Lower lobe of right lung (tissue), 2 donors: ENCODE data around the gene SEC63. TPM values are rescaled to one million over a fixed set of nuclear protein-coding genes. Genes with fewer than 3 reads are reported as not detected.
A peak's percentile ranks its signal among the peaks of the same experiment; 100 is the strongest.
"Not testable (repeated sequence)": the region's sequence is repeated elsewhere in the genome, so short reads cannot be mapped to it uniquely, and the experiment has no call there.

Source experiments
- ATAC-seq, 2 donors: fragments of 200-7000 bp; cut with Tn5 transposase; one replicate each; pipeline ENCODE4 v1.9.1; 2020 to 2022; ENCODE audit warnings: mild to moderate bottlenecking in 2 of 2, moderate library complexity in 2 of 2
- DNase-seq: peaks from one replicate; pipeline ENCODE4 v3.0.0-alpha.2; 2020
- H3K27ac ChIP-seq: fragments of 200-600 bp; one replicate; pipeline ENCODE4 v1.8.0; 2022
- H3K27me3 ChIP-seq: fragments of 200-600 bp; one replicate; pipeline ENCODE4 v1.8.0; 2022; ENCODE audit warnings: low read depth
- H3K36me3 ChIP-seq: fragments of 200-600 bp; one replicate; pipeline ENCODE4 v1.8.0; 2022; ENCODE audit warnings: mild to moderate bottlenecking
- H3K4me1 ChIP-seq: fragments of 200-600 bp; one replicate; pipeline ENCODE4 v1.8.0; 2022
- H3K4me3 ChIP-seq: fragments of 200-600 bp; one replicate; pipeline ENCODE4 v1.8.0; 2022; ENCODE audit warnings: mild to moderate bottlenecking
- H3K9me3 ChIP-seq: fragments of 200-600 bp; one replicate; pipeline ENCODE4 v1.8.0; 2022
- intact Hi-C: fragments of 100-400 bp; cut with DNase I; formaldehyde crosslinking; loops from one replicate; pipeline ENCODE4 v1.11.0; 2022
- total RNA-seq: library from RNA; stranded (reverse); fragmentation: NEBNext Ultra II Directional; extraction: Animal tissue kit (Norgen Biotek cat#: 25700); gene quantifications from one replicate; pipeline ENCODE4 v1.2.1, GENCODE V29; 2021
- TF ChIP-seq, protein P1 (sequence below): fragments of 200-600 bp; IDR thresholded peaks from one replicate; pipeline ENCODE4 v1.8.0; 2022; ENCODE audit warnings: antibody characterized with exemption, mild to moderate bottlenecking
- donor health status: DM: no; HTN: yes; CAD: no; lungs with severe emphysema.

The SEC63 gene
- total RNA-seq, 1 donor from 2014 or later, result 96.5 TPM

DNA sequence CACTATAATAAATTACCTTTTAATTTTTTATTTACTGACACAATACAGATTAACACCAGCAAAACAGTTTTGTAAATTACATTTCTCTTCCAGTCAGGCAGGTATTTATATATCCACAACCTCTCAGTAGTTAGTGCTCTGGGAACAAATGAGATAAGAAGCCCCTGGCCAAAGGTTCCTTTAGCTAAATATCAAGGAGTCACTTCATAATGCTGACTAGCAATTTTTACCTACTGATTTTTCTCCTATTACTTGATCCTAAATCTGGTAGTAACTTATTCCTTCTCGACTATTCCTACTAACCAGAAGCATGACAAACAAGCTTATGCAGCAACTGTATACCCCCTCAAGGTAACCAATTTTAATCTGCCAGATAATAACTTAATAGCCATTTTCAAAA, 46.3 kb downstream of the SEC63 start:
- ATAC-seq (no peak), DNase-seq (no peak)
- intact Hi-C loops, result no loop called here
- Histone ChIP-seq H3K4me1 (no peaks in the 10 kb centered on the region), H3K27me3 (no peaks in the 10 kb centered on the region), H3K9me3 (no peaks in the 10 kb centered on the region), H3K27ac (no peak overlapping the region), H3K4me3 (no peak overlapping the region), H3K36me3 (peaks cover 72% of the 10 kb centered on the region)
- TF ChIP-seq, protein P1, sequence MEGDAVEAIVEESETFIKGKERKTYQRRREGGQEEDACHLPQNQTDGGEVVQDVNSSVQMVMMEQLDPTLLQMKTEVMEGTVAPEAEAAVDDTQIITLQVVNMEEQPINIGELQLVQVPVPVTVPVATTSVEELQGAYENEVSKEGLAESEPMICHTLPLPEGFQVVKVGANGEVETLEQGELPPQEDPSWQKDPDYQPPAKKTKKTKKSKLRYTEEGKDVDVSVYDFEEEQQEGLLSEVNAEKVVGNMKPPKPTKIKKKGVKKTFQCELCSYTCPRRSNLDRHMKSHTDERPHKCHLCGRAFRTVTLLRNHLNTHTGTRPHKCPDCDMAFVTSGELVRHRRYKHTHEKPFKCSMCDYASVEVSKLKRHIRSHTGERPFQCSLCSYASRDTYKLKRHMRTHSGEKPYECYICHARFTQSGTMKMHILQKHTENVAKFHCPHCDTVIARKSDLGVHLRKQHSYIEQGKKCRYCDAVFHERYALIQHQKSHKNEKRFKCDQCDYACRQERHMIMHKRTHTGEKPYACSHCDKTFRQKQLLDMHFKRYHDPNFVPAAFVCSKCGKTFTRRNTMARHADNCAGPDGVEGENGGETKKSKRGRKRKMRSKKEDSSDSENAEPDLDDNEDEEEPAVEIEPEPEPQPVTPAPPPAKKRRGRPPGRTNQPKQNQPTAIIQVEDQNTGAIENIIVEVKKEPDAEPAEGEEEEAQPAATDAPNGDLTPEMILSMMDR, result no peak

DNA sequence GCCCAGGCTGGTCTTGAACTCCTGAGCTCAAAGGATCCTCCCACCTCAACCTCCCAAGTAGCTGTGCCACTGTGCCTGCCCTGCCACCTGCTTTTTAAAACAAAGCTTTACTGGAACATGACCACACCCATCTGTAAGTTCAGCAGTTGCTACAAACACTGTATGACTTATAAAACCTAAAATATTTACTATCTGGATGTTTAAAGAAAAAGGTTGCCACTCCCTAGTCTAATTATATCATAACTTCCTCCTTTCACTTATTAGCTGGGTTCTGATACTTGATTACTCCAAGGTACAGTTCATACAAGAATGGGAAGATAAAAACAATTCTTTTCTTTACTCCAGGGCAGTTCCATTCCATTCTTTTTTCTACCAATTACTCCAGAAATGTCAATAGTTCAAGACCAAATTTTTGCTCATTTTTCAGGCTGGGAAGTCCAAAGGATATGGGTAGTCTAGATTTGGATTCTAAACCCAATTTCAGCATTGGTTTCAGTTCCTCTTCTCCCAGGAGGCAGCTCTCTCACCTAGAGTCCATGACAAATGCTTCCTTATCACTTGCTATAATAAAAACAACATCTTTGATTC, 63.1 kb downstream of the SEC63 start:
- H3K27me3 ChIP-seq, result no peaks in the 10 kb centered on the region
- intact Hi-C loops, result no loop called here
- peak; percentile 57 to 60 for ATAC-seq
- TF ChIP-seq, protein P1, result no peak
- no peak for DNase-seq
- H3K27ac ChIP-seq, result no peak overlapping the region
- H3K4me3 ChIP-seq, result no peak overlapping the region
- no peaks in the 10 kb centered on the region for H3K9me3 ChIP-seq
- peaks cover 75% of the 10 kb centered on the region for H3K36me3 ChIP-seq
- H3K4me1 ChIP-seq, result peaks cover 6% of the 10 kb centered on the region

- peaks cover 39% of the 10 kb centered on the region for H3K36me3 ChIP-seq
- not testable (repeated sequence) for H3K9me3 ChIP-seq
Observed at GRCh38 chr6:107890431-107890830, 67.6 kb downstream of the SEC63 start.

DNA sequence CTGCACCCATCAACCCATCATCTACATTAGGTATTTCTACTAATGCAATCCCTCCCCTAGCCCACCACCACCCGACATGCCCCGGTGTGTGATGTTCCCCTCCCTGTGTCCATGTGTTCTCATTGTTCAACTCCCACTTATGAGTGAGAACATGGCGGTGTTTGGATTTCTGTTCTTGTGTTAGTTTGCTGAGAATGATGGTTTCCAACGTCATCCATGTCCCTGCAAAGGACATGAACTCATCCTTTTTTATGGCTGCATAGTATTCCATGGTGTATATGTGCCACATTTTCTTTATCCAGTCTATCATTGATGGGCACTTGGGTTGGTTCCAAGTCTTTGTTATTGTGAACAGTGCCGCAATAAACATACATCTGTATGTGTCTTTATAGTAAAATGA, 72.1 kb downstream of the SEC63 start:
- DNase-seq, H3K9me3 ChIP-seq, H3K4me3 ChIP-seq, H3K27ac ChIP-seq, H3K27me3 ChIP-seq, H3K4me1 ChIP-seq, intact Hi-C loops, ATAC-seq: not testable (repeated sequence)
- peaks cover 26% of the 10 kb centered on the region for H3K36me3 ChIP-seq

More at GRCh38 chr6:107890431-107890830, 67.6 kb downstream of the SEC63 start:
- intact Hi-C loops, ATAC-seq, H3K4me1 ChIP-seq, H3K27ac ChIP-seq, H3K27me3 ChIP-seq, DNase-seq, H3K4me3 ChIP-seq: not testable (repeated sequence)

- intact Hi-C loops, result no loop called here
Observed at GRCh38 chr6:107879941-107880340, 78.1 kb downstream of the SEC63 start.

GRCh38 chr6:107877968-107878367, 80.0 kb downstream of the SEC63 start:
- Histone ChIP-seq H3K27me3 (no peaks in the 10 kb centered on the region), H3K36me3 (peaks cover 95% of the 10 kb centered on the region), H3K27ac (no peak overlapping the region), H3K4me3 (no peak overlapping the region), H3K4me1 (no peaks in the 10 kb centered on the region), H3K9me3 (no peaks in the 10 kb centered on the region)
- intact Hi-C loops, result no loop called here
- ATAC-seq (no peak), DNase-seq (no peak)
- TF ChIP-seq, protein P1, result no peak

More at GRCh38 chr6:107879941-107880340, 78.1 kb downstream of the SEC63 start:
- Histone ChIP-seq H3K36me3 (peaks cover 81% of the 10 kb centered on the region), H3K27me3 (no peaks in the 10 kb centered on the region), H3K4me3 (no peak overlapping the region), H3K4me1 (no peaks in the 10 kb centered on the region), H3K9me3 (no peaks in the 10 kb centered on the region), H3K27ac (no peak overlapping the region)
- ATAC-seq (no peak), DNase-seq (no peak)
- TF ChIP-seq, protein P1, result no peak
